ENCODE data around the gene RALGPS1. TPM values are rescaled to one million over a fixed set of nuclear protein-coding genes. Genes with fewer than 3 reads are reported as not detected.
A peak's percentile ranks its signal among the peaks of the same experiment; 100 is the strongest.

Gene RALGPS1
- polyA plus RNA-seq, 4 donors = 16.6 to 53.3 (median 26.8) TPM

GRCh38 chr9:126915846-126916543, 1.4 kb downstream of the RALGPS1 start:
- Histone ChIP-seq H3K27ac (ENCODE audit: low read depth in 1 of 3, low read length in 2 of 3) (peak overlapping the region; percentile 73 to 87 (median 84)), H3K36me3 (ENCODE audit: control insufficient read depth in 3 of 3, insufficient read depth in 2 of 3, low read depth in 1 of 3, low read length in 3 of 3) (peaks cover 0 to 8% (median 0%) of the 10 kb centered on the region in 3 donors), H3K27me3 (ENCODE audit: control insufficient read depth in 3 of 3, insufficient read depth in 3 of 3, low read length in 3 of 3) (no peaks in the 10 kb centered on the region), H3K4me1 (ENCODE audit: control insufficient read depth in 3 of 3, insufficient read depth in 2 of 3, low read depth in 1 of 3, low read length in 2 of 3) (peaks cover 0 to 38% (median 6%) of the 10 kb centered on the region in 3 donors), H3K9me3 (ENCODE audit: control insufficient read depth in 2 of 2, insufficient read depth in 1 of 2, low read depth in 1 of 2, low read length in 1 of 2) (no peaks in the 10 kb centered on the region), H3K4me3 (ENCODE audit: low read depth in 1 of 3, low read length in 3 of 3) (peak overlapping the region in 2 of 3 donors; percentile 55 to 64)
- no peak for FAIRE-seq
- DNase-seq = peak; percentile 84 to 88
- 16 to 56% (median 39%) methylated on average over 15 of the region's 15 CpGs for WGBS, 3 donors

- Histone ChIP-seq H3K4me3 (ENCODE audit: low read depth in 1 of 3, low read length in 3 of 3) (peak overlapping the region in 1 of 3 donors; percentile 18), H3K9me3 (ENCODE audit: control insufficient read depth in 2 of 2, insufficient read depth in 1 of 2, low read depth in 1 of 2, low read length in 1 of 2) (no peaks in the 10 kb centered on the region), H3K36me3 (ENCODE audit: control insufficient read depth in 3 of 3, insufficient read depth in 2 of 3, low read depth in 1 of 3, low read length in 3 of 3) (peaks cover 0 to 12% (median 0%) of the 10 kb centered on the region in 3 donors), H3K27me3 (ENCODE audit: control insufficient read depth in 3 of 3, insufficient read depth in 3 of 3, low read length in 3 of 3) (no peaks in the 10 kb centered on the region), H3K4me1 (ENCODE audit: control insufficient read depth in 3 of 3, insufficient read depth in 2 of 3, low read depth in 1 of 3, low read length in 2 of 3) (peaks cover 0 to 42% (median 6%) of the 10 kb centered on the region in 3 donors), H3K27ac (ENCODE audit: low read depth in 1 of 3, low read length in 2 of 3) (peak overlapping the region in 2 of 3 donors; percentile 73 to 84)
- 59 to 73% (median 64%) methylated on average over 2 of the region's 2 CpGs for WGBS, 3 donors
- FAIRE-seq = no peak
- no peak for DNase-seq
Observed at GRCh38 chr9:126916909-126917308, 2.3 kb downstream of the RALGPS1 start.

GRCh38 chr9:126919193-126919592, 4.6 kb downstream of the RALGPS1 start:
- FAIRE-seq (no peak), DNase-seq (peak; percentile 84 to 92)
- H3K4me1 ChIP-seq (ENCODE audit: control insufficient read depth in 3 of 3, insufficient read depth in 2 of 3, low read depth in 1 of 3, low read length in 2 of 3) = peaks cover 0 to 42% (median 6%) of the 10 kb centered on the region in 3 donors
- H3K27ac ChIP-seq (ENCODE audit: low read depth in 1 of 3, low read length in 2 of 3) = peak overlapping the region in 2 of 3 donors; percentile 52 to 77
- H3K4me3 ChIP-seq (ENCODE audit: low read depth in 1 of 3, low read length in 3 of 3) = no peak overlapping the region
- peaks cover 0 to 17% (median 0%) of the 10 kb centered on the region in 3 donors for H3K36me3 ChIP-seq (ENCODE audit: control insufficient read depth in 3 of 3, insufficient read depth in 2 of 3, low read depth in 1 of 3, low read length in 3 of 3)
- no peaks in the 10 kb centered on the region for H3K9me3 ChIP-seq (ENCODE audit: control insufficient read depth in 2 of 2, insufficient read depth in 1 of 2, low read depth in 1 of 2, low read length in 1 of 2)
- no peaks in the 10 kb centered on the region for H3K27me3 ChIP-seq (ENCODE audit: control insufficient read depth in 3 of 3, insufficient read depth in 3 of 3, low read length in 3 of 3)
- WGBS, 3 donors = 24 to 49% (median 33%) methylated on average over 1 of the region's 1 CpG

- FAIRE-seq (no peak), DNase-seq (no peak)
- peaks cover 0 to 11% (median 0%) of the 10 kb centered on the region in 3 donors for H3K36me3 ChIP-seq (ENCODE audit: control insufficient read depth in 3 of 3, insufficient read depth in 2 of 3, low read depth in 1 of 3, low read length in 3 of 3)
- H3K27me3 ChIP-seq (ENCODE audit: control insufficient read depth in 3 of 3, insufficient read depth in 3 of 3, low read length in 3 of 3) = no peaks in the 10 kb centered on the region
- H3K4me3 ChIP-seq (ENCODE audit: low read depth in 1 of 3, low read length in 3 of 3) = no peak overlapping the region
- H3K27ac ChIP-seq (ENCODE audit: low read depth in 1 of 3, low read length in 2 of 3) = no peak overlapping the region
- H3K4me1 ChIP-seq (ENCODE audit: control insufficient read depth in 3 of 3, insufficient read depth in 2 of 3, low read depth in 1 of 3, low read length in 2 of 3) = peaks cover 0 to 18% (median 6%) of the 10 kb centered on the region in 3 donors
- no peaks in the 10 kb centered on the region for H3K9me3 ChIP-seq (ENCODE audit: control insufficient read depth in 2 of 2, insufficient read depth in 1 of 2, low read depth in 1 of 2, low read length in 1 of 2)
Observed at GRCh38 chr9:126925876-126926275, 11.3 kb downstream of the RALGPS1 start.

- H3K4me3 ChIP-seq (ENCODE audit: low read depth in 1 of 3, low read length in 3 of 3) = no peak overlapping the region
- no peak overlapping the region for H3K27ac ChIP-seq (ENCODE audit: low read depth in 1 of 3, low read length in 2 of 3)
- no peaks in the 10 kb centered on the region for H3K27me3 ChIP-seq (ENCODE audit: control insufficient read depth in 3 of 3, insufficient read depth in 3 of 3, low read length in 3 of 3)
- H3K4me1 ChIP-seq (ENCODE audit: control insufficient read depth in 3 of 3, insufficient read depth in 2 of 3, low read depth in 1 of 3, low read length in 2 of 3) = peaks cover 0 to 15% (median 6%) of the 10 kb centered on the region in 3 donors
- peaks cover 0 to 11% (median 0%) of the 10 kb centered on the region in 3 donors for H3K36me3 ChIP-seq (ENCODE audit: control insufficient read depth in 3 of 3, insufficient read depth in 2 of 3, low read depth in 1 of 3, low read length in 3 of 3)
- peaks cover 0 to 2% of the 10 kb centered on the region in 2 donors for H3K9me3 ChIP-seq (ENCODE audit: control insufficient read depth in 2 of 2, insufficient read depth in 1 of 2, low read depth in 1 of 2, low read length in 1 of 2)
- FAIRE-seq (no peak), DNase-seq (no peak)
- WGBS, 3 donors = 74 to 78% (median 75%) methylated on average over 2 of the region's 2 CpGs
Observed at GRCh38 chr9:126926364-126926763, 11.8 kb downstream of the RALGPS1 start.

- Histone ChIP-seq H3K27me3 (ENCODE audit: control insufficient read depth in 3 of 3, insufficient read depth in 3 of 3, low read length in 3 of 3) (no peaks in the 10 kb centered on the region), H3K9me3 (ENCODE audit: control insufficient read depth in 2 of 2, insufficient read depth in 1 of 2, low read depth in 1 of 2, low read length in 1 of 2) (peaks cover 0 to 2% of the 10 kb centered on the region in 2 donors), H3K27ac (ENCODE audit: low read depth in 1 of 3, low read length in 2 of 3) (no peak overlapping the region), H3K36me3 (ENCODE audit: control insufficient read depth in 3 of 3, insufficient read depth in 2 of 3, low read depth in 1 of 3, low read length in 3 of 3) (peaks cover 0 to 6% (median 0%) of the 10 kb centered on the region in 3 donors), H3K4me1 (ENCODE audit: control insufficient read depth in 3 of 3, insufficient read depth in 2 of 3, low read depth in 1 of 3, low read length in 2 of 3) (peaks cover 0 to 14% (median 6%) of the 10 kb centered on the region in 3 donors), H3K4me3 (ENCODE audit: low read depth in 1 of 3, low read length in 3 of 3) (no peak overlapping the region)
- no peak for FAIRE-seq
- 66 to 72% (median 71%) methylated on average over 6 of the region's 6 CpGs for WGBS, 3 donors
- no peak for DNase-seq
Observed at GRCh38 chr9:126927419-126927818, 12.8 kb downstream of the RALGPS1 start.

GRCh38 chr9:126932871-126933321, 18.3 kb downstream of the RALGPS1 start:
- 91 to 94% (median 93%) methylated on average over 11 of the region's 11 CpGs for WGBS, 3 donors
- Histone ChIP-seq H3K27ac (ENCODE audit: low read depth in 1 of 3, low read length in 2 of 3) (no peak overlapping the region), H3K9me3 (ENCODE audit: control insufficient read depth in 2 of 2, insufficient read depth in 1 of 2, low read depth in 1 of 2, low read length in 1 of 2) (peaks cover 0 to 2% of the 10 kb centered on the region in 2 donors), H3K36me3 (ENCODE audit: control insufficient read depth in 3 of 3, insufficient read depth in 2 of 3, low read depth in 1 of 3, low read length in 3 of 3) (peaks cover 0 to 20% (median 2%) of the 10 kb centered on the region in 3 donors), H3K4me3 (ENCODE audit: low read depth in 1 of 3, low read length in 3 of 3) (no peak overlapping the region), H3K4me1 (ENCODE audit: control insufficient read depth in 3 of 3, insufficient read depth in 2 of 3, low read depth in 1 of 3, low read length in 2 of 3) (no peaks in the 10 kb centered on the region), H3K27me3 (ENCODE audit: control insufficient read depth in 3 of 3, insufficient read depth in 3 of 3, low read length in 3 of 3) (no peaks in the 10 kb centered on the region)
- no peak for DNase-seq
- no peak for FAIRE-seq

- no peak for DNase-seq
- Histone ChIP-seq H3K27ac (ENCODE audit: low read depth in 1 of 3, low read length in 2 of 3) (no peak overlapping the region), H3K36me3 (ENCODE audit: control insufficient read depth in 3 of 3, insufficient read depth in 2 of 3, low read depth in 1 of 3, low read length in 3 of 3) (peaks cover 0 to 22% (median 2%) of the 10 kb centered on the region in 3 donors), H3K4me3 (ENCODE audit: low read depth in 1 of 3, low read length in 3 of 3) (no peak overlapping the region), H3K27me3 (ENCODE audit: control insufficient read depth in 3 of 3, insufficient read depth in 3 of 3, low read length in 3 of 3) (no peaks in the 10 kb centered on the region), H3K4me1 (ENCODE audit: control insufficient read depth in 3 of 3, insufficient read depth in 2 of 3, low read depth in 1 of 3, low read length in 2 of 3) (peaks cover 0 to 2% (median 0%) of the 10 kb centered on the region in 3 donors), H3K9me3 (ENCODE audit: control insufficient read depth in 2 of 2, insufficient read depth in 1 of 2, low read depth in 1 of 2, low read length in 1 of 2) (peaks cover 0 to 2% of the 10 kb centered on the region in 2 donors)
- FAIRE-seq = no peak
- 83 to 90% (median 89%) methylated on average over 11 of the region's 11 CpGs for WGBS, 3 donors
Observed at GRCh38 chr9:126933334-126933980, 18.9 kb downstream of the RALGPS1 start.
